ENCODE results near the gene NAA10.

DNA sequence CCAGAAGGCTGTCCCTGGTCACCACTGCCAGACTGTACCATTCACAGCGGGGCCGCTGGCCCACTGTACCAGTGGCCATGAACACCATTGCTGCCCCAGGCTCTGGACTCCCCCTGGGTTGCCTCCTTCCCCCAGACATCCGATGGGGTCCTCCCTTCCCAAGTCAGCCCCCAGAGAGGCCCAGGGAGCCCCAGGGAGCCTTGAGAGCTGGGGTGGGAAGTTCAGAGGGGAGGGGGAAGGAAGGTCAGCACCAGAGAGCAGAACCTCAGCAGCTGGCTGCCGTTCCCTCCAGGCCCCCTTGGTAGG lies 8.3 kb downstream of the NAA10 start:
- TF ChIP-seq POLR2AphosphoS5 (IDR thresholded peaks at IDR 0.05; ENCODE audit: low read depth, low read length) (no peak; the same call in 1 of the 2 replicates), POLR2A (IDR thresholded peaks at IDR 0.05; ENCODE audit: low read depth, low read length) (no peak)

Data from GM12892 (cell line).